Neutrophil (primary cell): ENCODE measurements around the gene STK17B.

ENCODE experiments used
- H3K27ac ChIP-seq: fragments of 200-600 bp; sonication (generic); 2 replicates; pipeline ENCODE4 v1.5.1; 2016; ENCODE audit warnings: mild to moderate bottlenecking, moderate library complexity
- H3K27me3 ChIP-seq: fragments of 200-600 bp; sonication (generic); 2 replicates; pipeline ENCODE4 v1.6.0; 2016; ENCODE audit warnings: mild to moderate bottlenecking
- H3K36me3 ChIP-seq: fragments of 200-600 bp; sonication (generic); 2 replicates; pipeline ENCODE4 v1.5.1; 2017
- H3K4me1 ChIP-seq, 2 experiments: fragments of 200-600 bp in 1 of 2; sonication (generic) in 1 of 2; 1 replicate in 1 of 2; 2 replicates in 1 of 2; pipeline versions ENCODE4 v1.5.1 to v1.6.1; 2013 to 2016; ENCODE audit warnings: low read depth in 1 of 2, low read length in 1 of 2, mild to moderate bottlenecking in 1 of 2, moderate library complexity in 1 of 2; ENCODE audit not compliant: control insufficient read depth in 1 of 2, insufficient read depth in 1 of 2
- H3K4me3 ChIP-seq, 2 experiments: fragments of 200-600 bp in 1 of 2; sonication (generic) in 1 of 2; 1 replicate in 1 of 2; 2 replicates in 1 of 2; pipeline ENCODE4 v1.5.1; 2013 to 2016; ENCODE audit warnings: low read depth in 1 of 2, low read length in 1 of 2, mild to moderate bottlenecking in 1 of 2, moderate library complexity in 1 of 2
- H3K9me3 ChIP-seq: fragments of 200-600 bp; sonication (generic); 2 replicates; pipeline ENCODE4 v1.5.1; 2016
- CTCF ChIP-seq: fragments of 200-600 bp; sonication (generic); IDR thresholded peaks from 2 replicates; pipeline ENCODE4 v1.5.1; 2016; ENCODE audit warnings: antibody characterized with exemption

STK17B gene

GRCh38 chr2:196117214-196117705, 54.1 kb downstream of the STK17B start:
- Histone ChIP-seq H3K27ac (no peak overlapping the region), H3K9me3 (no peaks in the 10 kb centered on the region), H3K4me1 (no peaks in the 10 kb centered on the region), H3K27me3 (no peaks in the 10 kb centered on the region), H3K36me3 (no peaks in the 10 kb centered on the region), H3K4me3 (no peak overlapping the region)
- TF ChIP-seq CTCF = no peak

- H3K27me3 ChIP-seq = no peaks in the 10 kb centered on the region
- H3K4me3 ChIP-seq = no peak overlapping the region
- no peaks in the 10 kb centered on the region for H3K9me3 ChIP-seq
- H3K36me3 ChIP-seq = no peaks in the 10 kb centered on the region
- TF ChIP-seq CTCF = no peak
- no peaks in the 10 kb centered on the region for H3K4me1 ChIP-seq
- H3K27ac ChIP-seq = no peak overlapping the region
Measured at GRCh38 chr2:196113061-196113974, 58.1 kb downstream of the STK17B start.

GRCh38 chr2:196112418-196113034, 58.9 kb downstream of the STK17B start:
- no peaks in the 10 kb centered on the region for H3K9me3 ChIP-seq
- H3K36me3 ChIP-seq = no peaks in the 10 kb centered on the region
- no peaks in the 10 kb centered on the region for H3K4me1 ChIP-seq
- no peaks in the 10 kb centered on the region for H3K27me3 ChIP-seq
- H3K4me3 ChIP-seq = no peak overlapping the region
- no peak overlapping the region for H3K27ac ChIP-seq
- no peak for TF ChIP-seq CTCF

GRCh38 chr2:196108604-196109003, 62.8 kb downstream of the STK17B start:
- no peak for TF ChIP-seq CTCF
- H3K4me1 ChIP-seq = no peaks in the 10 kb centered on the region
- no peaks in the 10 kb centered on the region for H3K36me3 ChIP-seq
- no peak overlapping the region for H3K27ac ChIP-seq
- no peak overlapping the region for H3K4me3 ChIP-seq
- H3K9me3 ChIP-seq = no peaks in the 10 kb centered on the region
- H3K27me3 ChIP-seq = no peaks in the 10 kb centered on the region

GRCh38 chr2:196105951-196106350, 65.4 kb downstream of the STK17B start:
- Histone ChIP-seq H3K4me1 (no peaks in the 10 kb centered on the region), H3K27ac (no peak overlapping the region), H3K4me3 (no peak overlapping the region), H3K36me3 (no peaks in the 10 kb centered on the region), H3K27me3 (no peaks in the 10 kb centered on the region), H3K9me3 (no peaks in the 10 kb centered on the region)
- TF ChIP-seq CTCF = no peak
